Tibial artery (tissue), 4 donors: Measurements from ENCODE around the gene UNC5A.

Experiments
- DNase-seq, 2 donors: peaks; one replicate each; pipeline ENCODE4 v3.0.0-alpha.2; 2019
- H3K27ac ChIP-seq, 2 donors: fragments of 200-600 bp; sonication (generic) in 1 of 2; 1 replicate in 1 of 2; 2 replicates in 1 of 2; pipeline ENCODE4 v1.5.1; 2018 to 2019; ENCODE audit warnings: mild to moderate bottlenecking in 1 of 2
- H3K27me3 ChIP-seq, 2 donors: fragments of 200-600 bp; sonication (generic) in 1 of 2; one replicate each; pipeline versions ENCODE4 v1.5.1 to v1.6.0; 2016 to 2019
- H3K36me3 ChIP-seq, 3 donors: fragments of 200-600 bp; sonication (generic) in 2 of 3; one replicate each; pipeline ENCODE4 v1.5.1; 2016 to 2019; ENCODE audit warnings: mild to moderate bottlenecking in 2 of 3
- H3K4me1 ChIP-seq, 4 donors: fragments of 200-600 bp; sonication (generic) in 2 of 4; 1 replicate in 3 of 4; 2 replicates in 1 of 4; pipeline ENCODE4 v1.5.1; 2016 to 2019
- H3K4me3 ChIP-seq, 2 donors: fragments of 200-600 bp; sonication (generic) in 1 of 2; 1 replicate in 1 of 2; 2 replicates in 1 of 2; pipeline ENCODE4 v1.5.1; 2018 to 2019; ENCODE audit warnings: mild to moderate bottlenecking in 2 of 2
- H3K9me3 ChIP-seq, 3 donors: fragments of 200-600 bp; sonication (generic) in 1 of 3; one replicate each; pipeline ENCODE4 v1.5.1; 2016 to 2019
- CTCF ChIP-seq, 2 experiments: fragments of 200-600 bp in 1 of 2; fragments of 450-650 bp in 1 of 2; IDR thresholded peaks; one replicate each; pipeline ENCODE4 v1.5.1; 2017 to 2019; ENCODE audit warnings: antibody characterized with exemption in 2 of 2, mild to moderate bottlenecking in 1 of 2, moderate library complexity in 1 of 2
- intact Hi-C: fragments of 100-400 bp; cut with DNase I; formaldehyde crosslinking; loops from one replicate; pipeline ENCODE4 v1.15.0; 2023; ENCODE audit warnings: low total_unique reads

Gene UNC5A

GRCh38 chr5:176831425-176831824 lies 21.1 kb downstream of the UNC5A start:
- Histone ChIP-seq H3K27me3 (peaks cover 0 to 39% of the 10 kb centered on the region in 2 donors), H3K4me3 (no peak overlapping the region), H3K27ac (no peak overlapping the region), H3K36me3 (no peaks in the 10 kb centered on the region), H3K4me1 (no peaks in the 10 kb centered on the region), H3K9me3 (no peaks in the 10 kb centered on the region)
- DNase-seq: no peak
- TF ChIP-seq CTCF (IDR thresholded peaks at IDR 0.05): no peak
- intact Hi-C loops: no loop called here

- TF ChIP-seq CTCF (IDR thresholded peaks at IDR 0.05): no peak
- no peaks in the 10 kb centered on the region for H3K9me3 ChIP-seq
- no peaks in the 10 kb centered on the region for H3K36me3 ChIP-seq
- no peak for DNase-seq
- intact Hi-C loops: no loop called here
- H3K4me1 ChIP-seq: no peaks in the 10 kb centered on the region
- no peak overlapping the region for H3K27ac ChIP-seq
- H3K27me3 ChIP-seq: peaks cover 0 to 39% of the 10 kb centered on the region in 2 donors
- no peak overlapping the region for H3K4me3 ChIP-seq
Observed at GRCh38 chr5:176832162-176832561, 21.8 kb downstream of the UNC5A start.

- Histone ChIP-seq H3K36me3 (no peaks in the 10 kb centered on the region), H3K27ac (no peak overlapping the region), H3K9me3 (no peaks in the 10 kb centered on the region), H3K4me1 (no peaks in the 10 kb centered on the region), H3K27me3 (peaks cover 0 to 38% of the 10 kb centered on the region in 2 donors), H3K4me3 (no peak overlapping the region)
- DNase-seq: no peak
- intact Hi-C loops: no loop called here
- TF ChIP-seq CTCF (IDR thresholded peaks at IDR 0.05): no peak
Observed at GRCh38 chr5:176833286-176833685, 22.9 kb downstream of the UNC5A start.

- Histone ChIP-seq H3K27me3 (peaks cover 0 to 33% of the 10 kb centered on the region in 2 donors), H3K4me3 (no peak overlapping the region), H3K36me3 (no peaks in the 10 kb centered on the region), H3K4me1 (no peaks in the 10 kb centered on the region), H3K27ac (no peak overlapping the region), H3K9me3 (no peaks in the 10 kb centered on the region)
- intact Hi-C loops: no loop called here
- DNase-seq: no peak
- no peak for TF ChIP-seq CTCF (IDR thresholded peaks at IDR 0.05)
Observed at GRCh38 chr5:176835918-176836317, 25.6 kb downstream of the UNC5A start.

- TF ChIP-seq CTCF (IDR thresholded peaks at IDR 0.05): no peak
- Histone ChIP-seq H3K27ac (no peak overlapping the region), H3K4me3 (no peak overlapping the region), H3K36me3 (no peaks in the 10 kb centered on the region), H3K27me3 (peaks cover 0 to 34% of the 10 kb centered on the region in 2 donors), H3K4me1 (no peaks in the 10 kb centered on the region), H3K9me3 (no peaks in the 10 kb centered on the region)
- no peak for DNase-seq
- intact Hi-C loops: no loop called here
Observed at GRCh38 chr5:176836811-176837706, 26.7 kb downstream of the UNC5A start.
